Fibroblast of lung (primary cell): ENCODE data around the gene NYNRIN. TPM values are rescaled to one million over a fixed set of nuclear protein-coding genes. Genes with fewer than 3 reads are reported as not detected.

ENCODE experiments used
- DNase-seq, 2 donors: peaks; one replicate each; pipeline versions ENCODE4 v3.0.0 to v3.0.0-alpha.2; 2010; ENCODE audit warnings: low read depth in 2 of 2
- H2AFZ ChIP-seq: 2 replicates; pipeline ENCODE4 v1.5.1; 2012; ENCODE audit warnings: low read length, control low read depth, inconsistent platforms
- H3K27ac ChIP-seq: 2 replicates; pipeline ENCODE4 v1.5.1; 2011; ENCODE audit warnings: low read length, control low read depth; ENCODE audit not compliant: insufficient read depth
- H3K27me3 ChIP-seq: 2 replicates; pipeline ENCODE4 v1.5.1; 2011; ENCODE audit warnings: mild to moderate bottlenecking, low read length; ENCODE audit not compliant: control insufficient read depth, insufficient read depth
- H3K36me3 ChIP-seq: 2 replicates; pipeline ENCODE4 v1.5.1; 2011; ENCODE audit warnings: low read length; ENCODE audit not compliant: control insufficient read depth, insufficient read depth
- H3K4me1 ChIP-seq: 2 replicates; pipeline ENCODE4 v1.5.1; 2011; ENCODE audit warnings: low read length; ENCODE audit not compliant: control insufficient read depth, insufficient read depth; ENCODE audit errors: extremely low read depth
- H3K4me2 ChIP-seq: 2 replicates; pipeline ENCODE4 v1.5.1; 2011; ENCODE audit warnings: low read length, control low read depth; ENCODE audit not compliant: insufficient read depth; ENCODE audit errors: extremely low read depth
- H3K4me3 ChIP-seq, 4 experiments: fragments of 200-600 bp in 1 of 4; sonication (generic) in 1 of 4; replicated peaks in 1 of 4; 2 replicates each; pipeline ENCODE4 v1.5.1; 2011 to 2016; ENCODE audit warnings: low read length in 4 of 4, low read depth in 3 of 4, mild to moderate bottlenecking in 3 of 4, control low read depth in 2 of 4, inconsistent platforms in 1 of 4, mixed read lengths in 1 of 4; ENCODE audit not compliant: insufficient read depth in 1 of 4; ENCODE audit errors: control extremely low read depth in 1 of 4
- H3K79me2 ChIP-seq: 2 replicates; pipeline ENCODE4 v1.5.1; 2012; ENCODE audit warnings: mild to moderate bottlenecking, low read length, inconsistent platforms; ENCODE audit not compliant: control insufficient read depth, insufficient read depth
- H3K9ac ChIP-seq: 2 replicates; pipeline ENCODE4 v1.5.1; 2011; ENCODE audit warnings: mild to moderate bottlenecking, low read length, control low read depth; ENCODE audit not compliant: insufficient read depth
- H3K9me3 ChIP-seq: 2 replicates; pipeline ENCODE4 v1.5.1; 2012; ENCODE audit warnings: low read depth, low read length; ENCODE audit not compliant: control insufficient read depth, insufficient read depth
- H4K20me1 ChIP-seq: 2 replicates; pipeline ENCODE4 v1.5.1; 2011; ENCODE audit warnings: low read length; ENCODE audit not compliant: control insufficient read depth, insufficient read depth; ENCODE audit errors: extremely low read depth
- CTCF ChIP-seq, 2 donors: IDR thresholded peaks in 1 of 2; conservative IDR thresholded peaks in 1 of 2; 1 replicate in 1 of 2; 2 replicates in 1 of 2; pipeline ENCODE4 v1.5.1; 2011 to 2012; ENCODE audit warnings: low read length in 2 of 2, control low read depth in 1 of 2, inconsistent platforms in 1 of 2, low read depth in 1 of 2, mild to moderate bottlenecking in 1 of 2
- EZH2 ChIP-seq: IDR thresholded peaks from 2 replicates; pipeline ENCODE4 v1.5.1; 2012; ENCODE audit warnings: low read length, control low read depth, mild to moderate bottlenecking; ENCODE audit errors: missing control alignments
- polyA plus RNA-seq, 2 donors: library from polyadenylated mRNA; depleted of rRNA in 1 of 2; stranded (reverse) in 1 of 2; unstranded in 1 of 2; fragments of >200 nt; gene quantifications; 2 replicates each; pipeline ENCODE4 v1.2.1, GENCODE V29; 2011 to 2012; ENCODE audit warnings: missing spikeins in 1 of 2
- total RNA-seq: library from RNA; depleted of rRNA; stranded (reverse); fragments of >200 nt; gene quantifications from 2 replicates; pipeline ENCODE4 v1.2.1, GENCODE V29; 2014

NYNRIN gene
- total and polyA plus RNA-seq, 2 donors (not counting 1 experiment from before 2014, with no cell fraction given): 7.7 to 16.2 TPM

- no peaks in the 10 kb centered on the region for H4K20me1 ChIP-seq
- H3K4me3 ChIP-seq: peak overlapping the region; percentile 82 to 97 (median 92)
- H3K27ac ChIP-seq: peak overlapping the region; percentile 97
- H3K27me3 ChIP-seq: no peaks in the 10 kb centered on the region
- H3K79me2 ChIP-seq: peaks cover 17% of the 10 kb centered on the region
- H3K9ac ChIP-seq: peak overlapping the region; percentile 89
- peaks cover 7% of the 10 kb centered on the region for H3K4me1 ChIP-seq
- TF ChIP-seq EZH2 (no peak), CTCF (conservative IDR thresholded peaks at IDR 0.05 in 1 of 2, IDR thresholded peaks at IDR 0.05 in 1 of 2; ENCODE audit: low read depth in 1 of 2, low read length in 2 of 2) (no peak)
- H3K36me3 ChIP-seq: peaks cover 13% of the 10 kb centered on the region
- peak; percentile 28 to 61 for DNase-seq
- peak overlapping the region; percentile 95 for H3K4me2 ChIP-seq
- no peak overlapping the region for H2AFZ ChIP-seq
- H3K9me3 ChIP-seq: no peaks in the 10 kb centered on the region
These were observed 32.1 kb downstream of the NYNRIN start for GRCh38 chr14:24430682-24431568.

GRCh38 chr14:24431569-24432258 is 32.9 kb downstream of the NYNRIN start:
- no peaks in the 10 kb centered on the region for H4K20me1 ChIP-seq
- peak overlapping the region; percentile 97 for H3K27ac ChIP-seq
- peaks cover 15% of the 10 kb centered on the region for H3K36me3 ChIP-seq
- TF ChIP-seq EZH2 (no peak), CTCF (conservative IDR thresholded peaks at IDR 0.05 in 1 of 2, IDR thresholded peaks at IDR 0.05 in 1 of 2; ENCODE audit: low read depth in 1 of 2, low read length in 2 of 2) (peak; percentile 94 to 98)
- no peaks in the 10 kb centered on the region for H3K9me3 ChIP-seq
- H3K4me1 ChIP-seq: peaks cover 11% of the 10 kb centered on the region
- no peak overlapping the region for H2AFZ ChIP-seq
- peak overlapping the region; percentile 95 for H3K4me2 ChIP-seq
- H3K4me3 ChIP-seq: peak overlapping the region; percentile 0 to 97 (median 92)
- DNase-seq: peak; percentile 85 to 91
- H3K79me2 ChIP-seq: peaks cover 17% of the 10 kb centered on the region
- no peak overlapping the region for H3K9ac ChIP-seq
- H3K27me3 ChIP-seq: no peaks in the 10 kb centered on the region
